ENCODE measurements around the gene PRR13.
"Not testable (repeated sequence)": the region's sequence is repeated elsewhere in the genome, so short reads cannot be mapped to it uniquely, and the experiment has no call there.

Gene PRR13

GRCh38 chr12:53474819-53475218 lies 33.3 kb downstream of the PRR13 start:
- peaks cover 3 to 52% of the 10 kb centered on the region in 2 donors for H3K4me1 ChIP-seq (ENCODE audit: control insufficient read depth in 1 of 2, insufficient read depth in 2 of 2, low read length in 2 of 2)
- H3K27ac ChIP-seq (ENCODE audit: low read length), result no peak overlapping the region
- no peaks in the 10 kb centered on the region for H3K9me3 ChIP-seq (ENCODE audit: control insufficient read depth in 1 of 2, low read length in 2 of 2)
- H3K27me3 ChIP-seq (ENCODE audit: low read depth, low read length), result no peaks in the 10 kb centered on the region
- H3K36me3 ChIP-seq (ENCODE audit: control insufficient read depth in 1 of 2, insufficient read depth in 2 of 2, low read length in 2 of 2), result peaks cover 76 to 80% of the 10 kb centered on the region in 2 donors
- no peak overlapping the region for H3K4me3 ChIP-seq (ENCODE audit: low read depth in 1 of 2, low read length in 2 of 2)

- H3K36me3 ChIP-seq (ENCODE audit: control insufficient read depth in 1 of 2, insufficient read depth in 2 of 2, low read length in 2 of 2), result peaks cover 75 to 80% of the 10 kb centered on the region in 2 donors
- H3K4me3 ChIP-seq (ENCODE audit: low read depth in 1 of 2, low read length in 2 of 2), result no peak overlapping the region
- no peaks in the 10 kb centered on the region for H3K9me3 ChIP-seq (ENCODE audit: control insufficient read depth in 1 of 2, low read length in 2 of 2)
- H3K27ac ChIP-seq (ENCODE audit: low read length), result no peak overlapping the region
- H3K4me1 ChIP-seq (ENCODE audit: control insufficient read depth in 1 of 2, insufficient read depth in 2 of 2, low read length in 2 of 2), result peaks cover 3 to 53% of the 10 kb centered on the region in 2 donors
- no peaks in the 10 kb centered on the region for H3K27me3 ChIP-seq (ENCODE audit: low read depth, low read length)
Observed at GRCh38 chr12:53476769-53477209, 35.3 kb downstream of the PRR13 start.

GRCh38 chr12:53478865-53479264 lies 37.3 kb downstream of the PRR13 start:
- Histone ChIP-seq H3K4me3 (ENCODE audit: low read depth in 1 of 2, low read length in 2 of 2) (no peak overlapping the region), H3K9me3 (ENCODE audit: control insufficient read depth in 1 of 2, low read length in 2 of 2) (no peaks in the 10 kb centered on the region), H3K36me3 (ENCODE audit: control insufficient read depth in 1 of 2, insufficient read depth in 2 of 2, low read length in 2 of 2) (peaks cover 75 to 76% of the 10 kb centered on the region in 2 donors), H3K27me3 (ENCODE audit: low read depth, low read length) (no peaks in the 10 kb centered on the region), H3K27ac (ENCODE audit: low read length) (peak overlapping the region; percentile 4), H3K4me1 (ENCODE audit: control insufficient read depth in 1 of 2, insufficient read depth in 2 of 2, low read length in 2 of 2) (peaks cover 0 to 33% of the 10 kb centered on the region in 2 donors)

GRCh38 chr12:53479331-53479730 lies 37.8 kb downstream of the PRR13 start:
- H3K36me3 ChIP-seq (ENCODE audit: control insufficient read depth in 1 of 2, insufficient read depth in 2 of 2, low read length in 2 of 2), result peaks cover 74 to 76% of the 10 kb centered on the region in 2 donors
- peaks cover 0 to 28% of the 10 kb centered on the region in 2 donors for H3K4me1 ChIP-seq (ENCODE audit: control insufficient read depth in 1 of 2, insufficient read depth in 2 of 2, low read length in 2 of 2)
- H3K9me3 ChIP-seq (ENCODE audit: control insufficient read depth in 1 of 2, low read length in 2 of 2), result no peaks in the 10 kb centered on the region
- peak overlapping the region; percentile 4 for H3K27ac ChIP-seq (ENCODE audit: low read length)
- H3K27me3 ChIP-seq (ENCODE audit: low read depth, low read length), result no peaks in the 10 kb centered on the region
- H3K4me3 ChIP-seq (ENCODE audit: low read depth in 1 of 2, low read length in 2 of 2), result no peak overlapping the region

- H3K4me3 ChIP-seq (ENCODE audit: low read depth in 1 of 2, low read length in 2 of 2), result no peak overlapping the region
- peaks cover 72 to 75% of the 10 kb centered on the region in 2 donors for H3K36me3 ChIP-seq (ENCODE audit: control insufficient read depth in 1 of 2, insufficient read depth in 2 of 2, low read length in 2 of 2)
- no peak overlapping the region for H3K27ac ChIP-seq (ENCODE audit: low read length)
- H3K4me1 ChIP-seq (ENCODE audit: control insufficient read depth in 1 of 2, insufficient read depth in 2 of 2, low read length in 2 of 2), result peaks cover 0 to 14% of the 10 kb centered on the region in 2 donors
- no peaks in the 10 kb centered on the region for H3K9me3 ChIP-seq (ENCODE audit: control insufficient read depth in 1 of 2, low read length in 2 of 2)
- no peaks in the 10 kb centered on the region for H3K27me3 ChIP-seq (ENCODE audit: low read depth, low read length)
Observed at GRCh38 chr12:53480491-53481442, 39.2 kb downstream of the PRR13 start.

- not testable (repeated sequence) for H3K4me1 ChIP-seq (ENCODE audit: control insufficient read depth in 1 of 2, insufficient read depth in 2 of 2, low read length in 2 of 2); H3K27me3 ChIP-seq (ENCODE audit: low read depth, low read length); H3K4me3 ChIP-seq (ENCODE audit: low read depth in 1 of 2, low read length in 2 of 2); H3K9me3 ChIP-seq (ENCODE audit: control insufficient read depth in 1 of 2, low read length in 2 of 2); H3K27ac ChIP-seq (ENCODE audit: low read length)
- H3K36me3 ChIP-seq (ENCODE audit: control insufficient read depth in 1 of 2, insufficient read depth in 2 of 2, low read length in 2 of 2), result peaks cover 72 to 75% of the 10 kb centered on the region in 2 donors
Observed at GRCh38 chr12:53481458-53481857, 39.9 kb downstream of the PRR13 start.

- Histone ChIP-seq H3K9me3 (ENCODE audit: control insufficient read depth in 1 of 2, low read length in 2 of 2) (no peaks in the 10 kb centered on the region), H3K4me3 (ENCODE audit: low read depth in 1 of 2, low read length in 2 of 2) (no peak overlapping the region), H3K27ac (ENCODE audit: low read length) (no peak overlapping the region), H3K4me1 (ENCODE audit: control insufficient read depth in 1 of 2, insufficient read depth in 2 of 2, low read length in 2 of 2) (peaks cover 0 to 4% of the 10 kb centered on the region in 2 donors), H3K27me3 (ENCODE audit: low read depth, low read length) (no peaks in the 10 kb centered on the region), H3K36me3 (ENCODE audit: control insufficient read depth in 1 of 2, insufficient read depth in 2 of 2, low read length in 2 of 2) (peaks cover 68 to 78% of the 10 kb centered on the region in 2 donors)
Observed at GRCh38 chr12:53481939-53482586, 40.5 kb downstream of the PRR13 start.

- Histone ChIP-seq H3K36me3 (ENCODE audit: control insufficient read depth in 1 of 2, insufficient read depth in 2 of 2, low read length in 2 of 2) (peaks cover 72 to 84% of the 10 kb centered on the region in 2 donors), H3K9me3 (ENCODE audit: control insufficient read depth in 1 of 2, low read length in 2 of 2) (no peaks in the 10 kb centered on the region), H3K4me3 (ENCODE audit: low read depth in 1 of 2, low read length in 2 of 2) (no peak overlapping the region), H3K4me1 (ENCODE audit: control insufficient read depth in 1 of 2, insufficient read depth in 2 of 2, low read length in 2 of 2) (peaks cover 0 to 4% of the 10 kb centered on the region in 2 donors), H3K27ac (ENCODE audit: low read length) (no peak overlapping the region), H3K27me3 (ENCODE audit: low read depth, low read length) (no peaks in the 10 kb centered on the region)
Observed at GRCh38 chr12:53482626-53483168, 41.2 kb downstream of the PRR13 start.

GRCh38 chr12:53483225-53483978 lies 41.9 kb downstream of the PRR13 start:
- no peaks in the 10 kb centered on the region for H3K27me3 ChIP-seq (ENCODE audit: low read depth, low read length)
- no peak overlapping the region for H3K4me3 ChIP-seq (ENCODE audit: low read depth in 1 of 2, low read length in 2 of 2)
- H3K4me1 ChIP-seq (ENCODE audit: control insufficient read depth in 1 of 2, insufficient read depth in 2 of 2, low read length in 2 of 2), result peaks cover 0 to 4% of the 10 kb centered on the region in 2 donors
- peaks cover 68 to 84% of the 10 kb centered on the region in 2 donors for H3K36me3 ChIP-seq (ENCODE audit: control insufficient read depth in 1 of 2, insufficient read depth in 2 of 2, low read length in 2 of 2)
- H3K9me3 ChIP-seq (ENCODE audit: control insufficient read depth in 1 of 2, low read length in 2 of 2), result no peaks in the 10 kb centered on the region
- no peak overlapping the region for H3K27ac ChIP-seq (ENCODE audit: low read length)

- no peak overlapping the region for H3K27ac ChIP-seq (ENCODE audit: low read length)
Observed at GRCh38 chr12:53483979-53484377, 42.4 kb downstream of the PRR13 start.

More at GRCh38 chr12:53483979-53484377, 42.4 kb downstream of the PRR13 start:
- Histone ChIP-seq H3K4me1 (ENCODE audit: control insufficient read depth in 1 of 2, insufficient read depth in 2 of 2, low read length in 2 of 2) (peaks cover 0 to 4% of the 10 kb centered on the region in 2 donors), H3K27me3 (ENCODE audit: low read depth, low read length) (no peaks in the 10 kb centered on the region), H3K4me3 (ENCODE audit: low read depth in 1 of 2, low read length in 2 of 2) (no peak overlapping the region), H3K36me3 (ENCODE audit: control insufficient read depth in 1 of 2, insufficient read depth in 2 of 2, low read length in 2 of 2) (peaks cover 65 to 78% of the 10 kb centered on the region in 2 donors), H3K9me3 (ENCODE audit: control insufficient read depth in 1 of 2, low read length in 2 of 2) (no peaks in the 10 kb centered on the region)
